Fibroblast of lung (primary cell): ENCODE measurements around the gene PIAS4.

Experiments
- CTCF ChIP-seq, 2 donors: IDR thresholded peaks in 1 of 2; conservative IDR thresholded peaks in 1 of 2; 1 replicate in 1 of 2; 2 replicates in 1 of 2; pipeline ENCODE4 v1.5.1; 2011 to 2012; ENCODE audit warnings: low read length in 2 of 2, control low read depth in 1 of 2, inconsistent platforms in 1 of 2, low read depth in 1 of 2, mild to moderate bottlenecking in 1 of 2
- EZH2 ChIP-seq: IDR thresholded peaks from 2 replicates; pipeline ENCODE4 v1.5.1; 2012; ENCODE audit warnings: low read length, control low read depth, mild to moderate bottlenecking; ENCODE audit errors: missing control alignments

GRCh38 chr19:4058693-4059452, 51.3 kb downstream of the PIAS4 start:
- TF ChIP-seq EZH2, result no peak
- TF ChIP-seq CTCF (conservative IDR thresholded peaks at IDR 0.05 in 1 of 2, IDR thresholded peaks at IDR 0.05 in 1 of 2; ENCODE audit: low read depth in 1 of 2, low read length in 2 of 2), result no peak
